GM06990 (cell line): ENCODE measurements around the gene CAND2.
A peak's percentile ranks its signal among the peaks of the same experiment; 100 is the strongest.
"Not testable (repeated sequence)": the region's sequence is repeated elsewhere in the genome, so short reads cannot be mapped to it uniquely, and the experiment has no call there.

Experiments
- DNase-seq: peaks from one replicate; pipeline ENCODE4 v3.0.0-alpha.2; 2011; ENCODE audit not compliant: insufficient read length; ENCODE audit errors: extremely low read depth
- H3K27me3 ChIP-seq: replicated peaks from 2 replicates; pipeline ENCODE4 v1.6.0; 2011; ENCODE audit warnings: low read length; ENCODE audit not compliant: control insufficient read depth, insufficient read depth
- H3K36me3 ChIP-seq: 2 replicates; pipeline ENCODE4 v1.5.1; 2011; ENCODE audit warnings: low read length; ENCODE audit not compliant: control insufficient read depth, insufficient read depth
- H3K4me3 ChIP-seq: replicated peaks from 2 replicates; pipeline ENCODE4 v1.5.1; 2011; ENCODE audit warnings: low read depth, mild to moderate bottlenecking, control low read depth, low read length
- TF ChIP-seq, protein P1 (sequence below): IDR thresholded peaks from 2 replicates; pipeline ENCODE4 v1.5.1; 2011; ENCODE audit warnings: low read length, control low read depth, mild to moderate bottlenecking, inconsistent platforms; ENCODE audit not compliant: insufficient read depth, poor library complexity, severe bottlenecking

CAND2 gene

DNA sequence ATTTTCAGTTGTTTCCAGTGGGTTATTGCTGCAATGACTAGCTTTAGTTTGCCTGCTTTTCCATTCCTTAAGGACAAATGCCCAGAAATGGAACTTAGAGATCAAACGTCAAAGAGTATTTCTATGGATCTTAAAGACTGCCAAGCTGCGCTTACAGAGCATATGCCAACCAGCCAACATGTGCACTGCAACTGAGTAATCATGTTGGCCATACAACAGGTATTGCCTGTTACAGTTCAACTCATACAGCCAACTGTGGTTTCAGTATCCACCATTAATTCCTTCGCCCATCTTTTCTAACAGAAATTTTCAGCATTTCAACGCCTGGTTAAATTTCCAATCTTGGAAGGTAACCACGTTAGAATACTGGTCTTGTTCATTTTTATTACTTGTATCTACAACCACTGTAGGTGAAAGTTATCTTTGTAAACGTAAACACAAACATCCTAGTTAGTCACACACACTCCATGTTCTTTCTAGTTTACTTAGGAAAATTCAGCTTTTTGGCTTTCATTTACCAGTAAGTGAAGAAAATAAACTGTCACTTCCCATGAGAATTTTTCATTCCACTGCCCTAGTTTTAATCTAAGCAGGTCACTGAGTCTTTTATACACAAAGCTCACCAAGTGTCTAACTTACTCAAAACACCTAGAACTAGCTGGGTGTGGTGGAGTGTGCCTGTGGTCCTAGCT, 41.0 kb downstream of the CAND2 start:
- H3K4me3 ChIP-seq: no peak overlapping the region
- peaks cover 48% of the 10 kb centered on the region for H3K36me3 ChIP-seq
- no peaks in the 10 kb centered on the region for H3K27me3 ChIP-seq
- no peak for DNase-seq
- TF ChIP-seq, protein P1, sequence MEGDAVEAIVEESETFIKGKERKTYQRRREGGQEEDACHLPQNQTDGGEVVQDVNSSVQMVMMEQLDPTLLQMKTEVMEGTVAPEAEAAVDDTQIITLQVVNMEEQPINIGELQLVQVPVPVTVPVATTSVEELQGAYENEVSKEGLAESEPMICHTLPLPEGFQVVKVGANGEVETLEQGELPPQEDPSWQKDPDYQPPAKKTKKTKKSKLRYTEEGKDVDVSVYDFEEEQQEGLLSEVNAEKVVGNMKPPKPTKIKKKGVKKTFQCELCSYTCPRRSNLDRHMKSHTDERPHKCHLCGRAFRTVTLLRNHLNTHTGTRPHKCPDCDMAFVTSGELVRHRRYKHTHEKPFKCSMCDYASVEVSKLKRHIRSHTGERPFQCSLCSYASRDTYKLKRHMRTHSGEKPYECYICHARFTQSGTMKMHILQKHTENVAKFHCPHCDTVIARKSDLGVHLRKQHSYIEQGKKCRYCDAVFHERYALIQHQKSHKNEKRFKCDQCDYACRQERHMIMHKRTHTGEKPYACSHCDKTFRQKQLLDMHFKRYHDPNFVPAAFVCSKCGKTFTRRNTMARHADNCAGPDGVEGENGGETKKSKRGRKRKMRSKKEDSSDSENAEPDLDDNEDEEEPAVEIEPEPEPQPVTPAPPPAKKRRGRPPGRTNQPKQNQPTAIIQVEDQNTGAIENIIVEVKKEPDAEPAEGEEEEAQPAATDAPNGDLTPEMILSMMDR: no peak

DNA sequence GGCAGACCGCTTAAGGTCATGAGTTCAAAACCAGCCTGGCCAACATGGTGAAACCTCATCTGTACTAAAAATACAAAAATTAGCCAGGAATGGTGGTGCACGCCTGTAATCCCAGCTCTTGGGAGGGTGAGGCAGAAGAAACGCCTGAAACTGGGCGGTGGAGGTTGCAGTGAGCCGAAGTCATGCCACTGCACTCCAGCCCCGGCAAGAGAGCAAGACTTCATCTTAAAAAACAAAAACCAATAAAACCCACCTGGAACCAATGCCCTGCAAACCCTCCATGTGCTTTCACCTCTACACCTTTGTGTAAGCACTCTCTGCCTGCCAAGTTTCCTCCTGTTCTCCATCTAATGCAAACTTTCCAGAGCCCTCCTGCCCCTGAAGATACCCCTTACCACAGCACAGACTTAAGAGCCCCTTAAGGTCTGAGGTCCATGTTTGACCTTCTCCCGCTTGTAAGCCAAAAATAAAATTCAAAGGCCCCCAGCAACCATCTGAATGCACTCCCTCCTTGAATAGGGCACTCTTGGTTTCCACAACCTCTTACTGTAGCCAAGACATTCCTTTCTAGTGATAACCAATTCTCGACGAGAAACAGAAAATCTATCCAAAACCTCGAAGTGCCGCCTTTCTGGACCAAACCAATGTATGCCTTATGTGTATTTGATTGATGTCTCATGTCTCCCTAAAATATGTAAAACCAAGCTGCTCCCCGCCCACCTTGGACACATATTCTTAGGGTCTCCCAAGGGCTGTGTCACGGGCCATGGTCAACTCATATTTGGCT, 41.9 kb downstream of the CAND2 start:
- DNase-seq: no peak
- Histone ChIP-seq H3K4me3 (peak overlapping the region; percentile 99), H3K27me3 (no peaks in the 10 kb centered on the region), H3K36me3 (peaks cover 47% of the 10 kb centered on the region)
- TF ChIP-seq, protein P1: no peak

DNA sequence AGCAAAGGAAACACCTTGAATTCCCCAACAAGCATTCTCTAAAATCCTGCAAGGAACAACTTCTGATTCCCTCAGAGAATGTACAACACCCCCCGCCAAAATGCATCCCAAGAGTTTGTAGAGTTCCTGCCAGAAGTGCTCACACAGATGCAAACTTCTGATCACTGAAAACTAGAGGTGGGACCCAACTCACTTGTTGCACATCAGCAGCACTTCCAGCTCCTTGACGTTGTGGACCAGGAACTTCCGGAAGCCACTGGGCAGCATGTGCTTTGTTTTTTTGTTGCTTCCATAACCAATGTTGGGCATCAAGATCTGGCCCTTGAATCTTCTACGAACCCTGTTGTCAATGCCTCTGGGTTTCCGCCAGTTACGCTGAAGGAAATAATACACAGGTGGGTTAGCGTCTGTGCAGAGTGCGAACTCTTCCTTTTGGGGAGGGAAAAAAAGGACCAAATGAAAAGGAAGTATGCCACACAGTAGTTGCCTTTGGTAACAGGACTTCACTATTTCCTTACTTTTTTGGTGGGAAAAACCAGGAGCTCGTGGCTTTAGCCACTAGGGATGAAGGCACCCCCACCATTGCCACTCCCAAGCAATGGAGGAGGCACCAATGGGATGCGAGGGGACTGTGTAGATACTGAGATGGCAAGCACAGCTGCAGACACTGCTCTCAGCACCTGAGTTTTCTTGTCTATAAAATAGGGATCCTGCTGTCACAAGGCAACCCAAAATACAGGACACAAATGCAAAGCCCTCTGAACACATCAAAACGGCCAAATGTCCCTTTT, 42.9 kb downstream of the CAND2 start:
- Histone ChIP-seq H3K27me3 (no peaks in the 10 kb centered on the region), H3K36me3 (peaks cover 40% of the 10 kb centered on the region), H3K4me3 (peak overlapping the region; percentile 99)
- TF ChIP-seq, protein P1: no peak
- DNase-seq: no peak

DNA sequence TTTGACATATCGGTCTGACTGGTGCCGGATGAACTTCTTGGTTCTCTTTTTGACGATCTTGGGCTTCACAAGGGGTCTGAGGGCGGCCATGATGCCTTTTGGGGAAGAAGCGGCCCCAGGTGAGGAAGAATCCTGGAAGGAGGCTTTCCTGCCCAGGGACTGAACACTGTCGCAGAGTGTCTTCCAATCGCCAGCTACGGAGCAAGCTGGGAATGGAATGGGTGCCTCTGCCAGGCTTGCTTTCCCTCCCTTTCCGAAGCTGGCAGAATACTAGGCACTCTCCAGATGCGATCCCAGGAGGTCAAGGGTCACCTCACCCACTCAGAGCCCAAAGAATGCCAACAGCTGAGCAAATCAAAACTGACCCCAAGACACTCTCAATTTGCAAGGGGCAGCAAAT, 43.7 kb downstream of the CAND2 start:
- Histone ChIP-seq H3K36me3 (peaks cover 34% of the 10 kb centered on the region), H3K4me3 (peak overlapping the region; percentile 99)
- not testable (repeated sequence) for H3K27me3 ChIP-seq, DNase-seq

DNA sequence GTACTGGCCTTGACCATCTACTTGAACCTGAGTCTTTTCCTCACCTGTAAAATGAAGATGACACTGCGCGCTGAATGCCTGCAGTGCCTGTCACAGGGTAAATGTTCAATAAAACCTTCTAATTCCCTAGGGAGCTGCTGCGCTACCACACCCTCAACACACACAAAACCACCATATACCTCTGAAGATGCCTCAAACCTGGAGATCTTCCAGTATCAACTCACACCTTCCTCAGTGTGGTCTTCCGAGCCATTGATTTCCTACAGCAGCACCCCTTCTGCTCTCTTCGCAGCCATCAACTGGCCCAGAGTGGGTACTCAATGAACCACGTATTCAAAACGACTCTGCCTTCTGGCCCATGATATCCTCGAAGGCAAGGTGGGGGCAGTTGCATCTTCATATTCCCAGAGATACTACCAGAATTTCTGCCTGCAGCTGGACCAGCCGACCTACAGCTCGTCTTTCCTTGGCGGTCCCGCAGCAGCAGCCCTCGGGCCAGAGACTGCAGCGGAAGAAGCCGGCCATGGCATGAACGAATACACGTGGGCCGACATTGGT, 44.2 kb downstream of the CAND2 start:
- H3K4me3 ChIP-seq: peak overlapping the region; percentile 99
- H3K36me3 ChIP-seq: peaks cover 29% of the 10 kb centered on the region
- H3K27me3 ChIP-seq: no peaks in the 10 kb centered on the region
- TF ChIP-seq, protein P1: no peak
- no peak for DNase-seq
